K562 (cell line): Measurements from ENCODE around the gene SLC49A4. TPM values are rescaled to one million over a fixed set of nuclear protein-coding genes. Genes with fewer than 3 reads are reported as not detected.

Source experiments
- BACH1 ChIP-seq: fragments of 200-800 bp; sonication (Bioruptor generic); IDR thresholded peaks from 2 replicates; pipeline ENCODE4 v1.6.1; 2016; ENCODE audit warnings: missing genetic modification characterization, missing compliant biosample characterization
- CTCF ChIP-seq, 3 experiments: IDR thresholded peaks in 2 of 3; conservative IDR thresholded peaks in 1 of 3; 2 replicates each; pipeline ENCODE4 v1.5.1; 2011 to 2012; ENCODE audit warnings: low read length in 3 of 3, mild to moderate bottlenecking in 3 of 3, control low read depth in 2 of 3, improper control_type of control experiment in 1 of 3, inconsistent platforms in 1 of 3, low read depth in 1 of 3, mixed read lengths in 1 of 3, moderate library complexity in 1 of 3; ENCODE audit not compliant: insufficient read depth in 2 of 3
- ESRRA ChIP-seq: fragments of 450-650 bp; IDR thresholded peaks from 2 replicates; pipeline ENCODE4 v1.6.1; 2014; ENCODE audit warnings: low read depth, mild to moderate bottlenecking, moderate library complexity, borderline replicate concordance
- FOXK2 ChIP-seq, 2 experiments: fragments of 450-650 bp; IDR thresholded peaks in 1 of 2; conservative IDR thresholded peaks in 1 of 2; 2 replicates each; pipeline ENCODE4 v1.6.1; 2016; ENCODE audit warnings: low read depth in 2 of 2, mild to moderate bottlenecking in 1 of 2
- HEY1 ChIP-seq: fragments of 250-450 bp; sonication (Bioruptor Pico); IDR thresholded peaks from 2 replicates; pipeline ENCODE4 v1.5.0; 2020; ENCODE audit warnings: mild to moderate bottlenecking, moderate library complexity, borderline replicate concordance
- KAT7 ChIP-seq: sonication (generic); formaldehyde crosslinking; IDR thresholded peaks from 2 replicates; pipeline ENCODE4 v1.8.0; 2022; ENCODE audit warnings: missing genetic modification reagents, mild to moderate bottlenecking, borderline replicate concordance
- KLF16 ChIP-seq: IDR thresholded peaks from 2 replicates; pipeline ENCODE4 v1.6.1; 2016; ENCODE audit warnings: antibody characterized with exemption
- LEF1 ChIP-seq: fragments of 450-650 bp; IDR thresholded peaks from 2 replicates; pipeline ENCODE4 v1.6.1; 2016; ENCODE audit warnings: mild to moderate bottlenecking
- PREB ChIP-seq: sonication (generic); formaldehyde crosslinking; IDR thresholded peaks from 2 replicates; pipeline ENCODE4 v1.8.1; 2023; ENCODE audit warnings: mild to moderate bottlenecking, missing genetic modification reagents
- PTRF ChIP-seq: fragments of 450-650 bp; IDR thresholded peaks from 2 replicates; pipeline ENCODE4 v1.6.1; 2016; ENCODE audit warnings: mild to moderate bottlenecking, missing genetic modification characterization, missing compliant biosample characterization
- PURB ChIP-seq: sonication (generic); formaldehyde crosslinking; IDR thresholded peaks from 2 replicates; pipeline ENCODE4 v1.9.0; 2021; ENCODE audit warnings: low read depth, mild to moderate bottlenecking, missing genetic modification reagents
- RCOR1 ChIP-seq, 2 experiments: IDR thresholded peaks; 2 replicates each; pipeline ENCODE4 v1.6.1; 2012; ENCODE audit warnings: low read depth in 2 of 2, low read length in 2 of 2, borderline replicate concordance in 1 of 2, improper control_type of control experiment in 1 of 2
- SRSF3 ChIP-seq: fragments of 200-400 bp; formaldehyde crosslinking; IDR thresholded peaks from 2 replicates; pipeline ENCODE4 v1.6.1; 2016; ENCODE audit warnings: mild to moderate bottlenecking, low read length, moderate library complexity; ENCODE audit not compliant: insufficient read depth
- TAF1 ChIP-seq: IDR thresholded peaks from 2 replicates; pipeline ENCODE4 v1.6.1; 2011; ENCODE audit warnings: mild to moderate bottlenecking, low read length, moderate library complexity; ENCODE audit not compliant: insufficient read depth, control insufficient read depth, severe bottlenecking; ENCODE audit errors: extremely low read depth
- TCFL5 ChIP-seq: fragments of 250-450 bp; sonication (Bioruptor Pico); conservative IDR thresholded peaks from 2 replicates; pipeline ENCODE4 v1.6.1; 2021; ENCODE audit warnings: mild to moderate bottlenecking, moderate library complexity, matching md5 sums
- ZBTB8A ChIP-seq: fragments of 450-650 bp; IDR thresholded peaks from 2 replicates; pipeline ENCODE4 v1.6.1; 2018; ENCODE audit warnings: mild to moderate bottlenecking, moderate library complexity; ENCODE audit not compliant: partially characterized antibody
- ZEB2 ChIP-seq: fragments of 450-650 bp; IDR thresholded peaks from 2 replicates; pipeline ENCODE4 v1.6.1; 2016
- polyA plus RNA-seq, 8 experiments: library from polyadenylated mRNA; depleted of rRNA in 4 of 8; stranded (reverse) in 5 of 8; unstranded in 3 of 8; fragments of >200 nt; fragmentation: Nextera tagmentation in 2 of 8; fragmentation: Illumina TruSeq in 1 of 8; extraction: Ambion mirVana in 2 of 8; extraction: Trizol in 1 of 8; gene quantifications; 2 replicates each; pipeline versions ENCODE4 v1.2.1 to v1.2.3, GENCODE V29; 2011 to 2014; ENCODE audit warnings: inconsistent platforms in 1 of 8, missing spikeins in 1 of 8
- total RNA-seq, 7 experiments: library from RNA; depleted of rRNA in 6 of 7; stranded (reverse); fragments of >200 nt in 6 of 7; fragmentation: Illumina TruSeq in 2 of 7; extraction: Trizol in 2 of 7; gene quantifications; 2 replicates each; pipeline versions ENCODE4 v1.2.1 to v1.2.3, GENCODE V29; 2011 to 2021; ENCODE audit warnings: low replicate concordance in 1 of 7
- TF ChIP-seq, protein P1 (sequence below): IDR thresholded peaks from 2 replicates; pipeline ENCODE4 v1.6.1; 2011; ENCODE audit not compliant: insufficient read length; ENCODE audit errors: extremely low read depth
- TF ChIP-seq, protein P2 (sequence below): fragments of 450-650 bp; formaldehyde crosslinking; IDR thresholded peaks from 2 replicates; pipeline ENCODE4 v1.4.0; 2020; ENCODE audit warnings: mild to moderate bottlenecking, mixed read lengths
- TF ChIP-seq, protein P3 (sequence below): fragments of 250-450 bp; sonication (Bioruptor Pico); IDR thresholded peaks from 2 replicates; pipeline ENCODE4 v1.4.0; 2020; ENCODE audit warnings: mild to moderate bottlenecking

The SLC49A4 gene
- total and polyA plus RNA-seq, 9 of the 15 experiments (the other 6 are each of a cell fraction or from before 2014, with no cell fraction given) = 0.15 to 1.3 (median 0.83) TPM

- TF ChIP-seq, protein P1, sequence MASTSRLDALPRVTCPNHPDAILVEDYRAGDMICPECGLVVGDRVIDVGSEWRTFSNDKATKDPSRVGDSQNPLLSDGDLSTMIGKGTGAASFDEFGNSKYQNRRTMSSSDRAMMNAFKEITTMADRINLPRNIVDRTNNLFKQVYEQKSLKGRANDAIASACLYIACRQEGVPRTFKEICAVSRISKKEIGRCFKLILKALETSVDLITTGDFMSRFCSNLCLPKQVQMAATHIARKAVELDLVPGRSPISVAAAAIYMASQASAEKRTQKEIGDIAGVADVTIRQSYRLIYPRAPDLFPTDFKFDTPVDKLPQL = no peak
- TF ChIP-seq ZEB2 (no peak), ZBTB8A (no peak), SRSF3 (no peak), ESRRA (no peak), HEY1 (no peak), BACH1 (no peak), KAT7 (CRISPR knock-in tag) (0 out of 2 replicates have a peak, but pooled peaks have one; percentile 38), CTCF (IDR thresholded peaks at IDR 0.05 in 2 of 3, conservative IDR thresholded peaks at IDR 0.05 in 1 of 3; ENCODE audit: insufficient read depth in 2 of 3, low read depth in 1 of 3, low read length in 3 of 3) (no peak), PURB (no peak), TCFL5 (no peak), FOXK2 (conservative IDR thresholded peaks at IDR 0.05 in 1 of 2, IDR thresholded peaks at IDR 0.05 in 1 of 2; ENCODE audit: low read depth in 2 of 2) (peak; percentile 95), PTRF (tag) (no peak), RCOR1 (IDR thresholded peaks at IDR 0.05; ENCODE audit: borderline replicate concordance in 1 of 2, low read depth in 2 of 2, low read length in 2 of 2) (no peak), LEF1 (0 out of 2 replicates have a peak, but pooled peaks have one; percentile 28), PREB (CRISPR knock-in tag) (no peak), KLF16 (no peak), TAF1 (peak; percentile 17)
- TF ChIP-seq, protein P2, sequence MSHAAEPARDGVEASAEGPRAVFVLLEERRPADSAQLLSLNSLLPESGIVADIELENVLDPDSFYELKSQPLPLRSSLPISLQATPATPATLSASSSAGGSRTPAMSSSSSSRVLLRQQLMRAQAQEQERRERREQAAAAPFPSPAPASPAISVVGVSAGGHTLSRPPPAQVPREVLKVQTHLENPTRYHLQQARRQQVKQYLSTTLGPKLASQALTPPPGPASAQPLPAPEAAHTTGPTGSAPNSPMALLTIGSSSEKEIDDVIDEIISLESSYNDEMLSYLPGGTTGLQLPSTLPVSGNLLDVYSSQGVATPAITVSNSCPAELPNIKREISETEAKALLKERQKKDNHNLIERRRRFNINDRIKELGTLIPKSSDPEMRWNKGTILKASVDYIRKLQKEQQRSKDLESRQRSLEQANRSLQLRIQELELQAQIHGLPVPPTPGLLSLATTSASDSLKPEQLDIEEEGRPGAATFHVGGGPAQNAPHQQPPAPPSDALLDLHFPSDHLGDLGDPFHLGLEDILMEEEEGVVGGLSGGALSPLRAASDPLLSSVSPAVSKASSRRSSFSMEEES = peak; percentile 99
- TF ChIP-seq, protein P3, sequence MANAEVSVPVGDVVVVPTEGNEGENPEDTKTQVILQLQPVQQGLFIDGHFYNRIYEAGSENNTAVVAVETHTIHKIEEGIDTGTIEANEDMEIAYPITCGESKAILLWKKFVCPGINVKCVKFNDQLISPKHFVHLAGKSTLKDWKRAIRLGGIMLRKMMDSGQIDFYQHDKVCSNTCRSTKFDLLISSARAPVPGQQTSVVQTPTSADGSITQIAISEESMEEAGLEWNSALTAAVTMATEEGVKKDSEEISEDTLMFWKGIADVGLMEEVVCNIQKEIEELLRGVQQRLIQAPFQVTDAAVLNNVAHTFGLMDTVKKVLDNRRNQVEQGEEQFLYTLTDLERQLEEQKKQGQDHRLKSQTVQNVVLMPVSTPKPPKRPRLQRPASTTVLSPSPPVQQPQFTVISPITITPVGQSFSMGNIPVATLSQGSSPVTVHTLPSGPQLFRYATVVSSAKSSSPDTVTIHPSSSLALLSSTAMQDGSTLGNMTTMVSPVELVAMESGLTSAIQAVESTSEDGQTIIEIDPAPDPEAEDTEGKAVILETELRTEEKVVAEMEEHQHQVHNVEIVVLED (CRISPR knock-in tag) = no peak
Observed at GRCh38 chr3:122793568-122794416, 1.1 kb upstream of the SLC49A4 start, which contains the start of gene HSPBAP1 (continued).
